Body of pancreas (tissue), 4 donors: ENCODE data around the gene BACH2. TPM values are rescaled to one million over a fixed set of nuclear protein-coding genes. Genes with fewer than 3 reads are reported as not detected.

Experiments
- ATAC-seq: fragments of 150-250 bp; one replicate; pipeline ENCODE4 v1.9.1; 2016
- DNase-seq, 4 donors: peaks; one replicate each; pipeline ENCODE4 v3.0.0-alpha.2; 2019
- H3K27ac ChIP-seq, 4 donors: fragments of 200-600 bp; sonication (generic); 1 replicate in 3 of 4; 2 replicates in 1 of 4; pipeline versions ENCODE4 v1.5.1 to v1.6.1; 2016 to 2019; ENCODE audit warnings: mild to moderate bottlenecking in 1 of 4, mixed read lengths in 1 of 4, moderate library complexity in 1 of 4
- H3K27me3 ChIP-seq, 2 donors: fragments of 200-600 bp; sonication (generic); one replicate each; pipeline ENCODE4 v1.6.0; 2016; ENCODE audit warnings: mild to moderate bottlenecking in 1 of 2
- H3K36me3 ChIP-seq, 2 donors: fragments of 200-600 bp; sonication (generic); replicated peaks in 1 of 2; 2 replicates each; pipeline ENCODE4 v1.5.1; 2016; ENCODE audit warnings: low read depth in 2 of 2; ENCODE audit not compliant: insufficient read depth in 1 of 2
- H3K4me1 ChIP-seq: fragments of 200-600 bp; sonication (generic); one replicate; pipeline ENCODE4 v1.6.0; 2016
- H3K4me3 ChIP-seq, 2 donors: fragments of 200-600 bp; sonication (generic); 1 replicate in 1 of 2; 2 replicates in 1 of 2; pipeline ENCODE4 v1.5.1; 2016 to 2019
- H3K9me3 ChIP-seq, 3 donors: fragments of 200-600 bp; sonication (generic); 1 replicate in 2 of 3; 2 replicates in 1 of 3; pipeline ENCODE4 v1.5.1; 2016
- POLR2A ChIP-seq, 3 donors: fragments of 450-650 bp; IDR thresholded peaks; one replicate each; pipeline ENCODE4 v1.6.1; 2016; ENCODE audit warnings: antibody characterized with exemption in 3 of 3, mild to moderate bottlenecking in 2 of 3
- WGBS, 2 donors: methylation state at CpG; one replicate each; pipeline ENCODE4 v1.1.5; 2017; 5-methylcytosine and 5-hydroxymethylcytosine counted together
- intact Hi-C: fragments of 100-400 bp; cut with DNase I; formaldehyde crosslinking; loops from one replicate; pipeline ENCODE4 v1.15.1; 2023
- total RNA-seq, 2 donors: library from RNA; depleted of rRNA; stranded (reverse); fragments of >200 nt; gene quantifications; one replicate each; pipeline ENCODE4 v1.1.0, GENCODE V29; 2016
- TF ChIP-seq, protein P1 (sequence below), 7 experiments: fragments of 450-650 bp in 4 of 7; fragments of 200-600 bp in 3 of 7; sonication (generic) in 3 of 7; IDR thresholded peaks; one replicate each; pipeline ENCODE4 v1.5.1; 2016 to 2019; ENCODE audit warnings: antibody characterized with exemption in 7 of 7

The BACH2 gene
- total RNA-seq, 2 donors from 2014 or later: 2.1 to 3.3 TPM

DNA sequence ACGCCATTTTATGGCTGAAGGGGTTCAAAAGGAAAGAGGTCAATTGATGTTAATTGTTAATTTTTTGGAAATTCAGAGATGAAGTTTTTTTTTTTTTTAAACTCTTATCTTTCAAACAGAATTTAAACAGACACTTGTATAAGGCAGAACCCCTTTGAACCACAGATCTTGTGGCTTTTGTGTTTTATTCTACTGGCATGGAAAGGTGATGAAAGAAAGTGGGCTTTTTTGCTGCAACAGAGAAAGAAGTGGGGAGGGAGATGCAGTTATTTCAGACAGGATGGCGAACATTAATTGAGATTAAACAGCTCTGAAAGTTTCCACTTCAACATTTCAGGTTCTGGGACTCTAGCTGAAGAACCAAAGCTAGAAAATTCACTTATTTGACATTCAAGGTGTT is 201.5 kb downstream of the BACH2 start:
- Histone ChIP-seq H3K27ac (no peak overlapping the region), H3K27me3 (no peaks in the 10 kb centered on the region), H3K36me3 (no peaks in the 10 kb centered on the region), H3K9me3 (peaks cover 0 to 3% (median 0%) of the 10 kb centered on the region in 3 donors), H3K4me1 (peaks cover 7% of the 10 kb centered on the region), H3K4me3 (no peak overlapping the region)
- DNase-seq (no peak), ATAC-seq (no peak)
- 85 to 86% methylated on average over 2 of the region's 2 CpGs for WGBS, 2 donors
- TF ChIP-seq, protein P1, sequence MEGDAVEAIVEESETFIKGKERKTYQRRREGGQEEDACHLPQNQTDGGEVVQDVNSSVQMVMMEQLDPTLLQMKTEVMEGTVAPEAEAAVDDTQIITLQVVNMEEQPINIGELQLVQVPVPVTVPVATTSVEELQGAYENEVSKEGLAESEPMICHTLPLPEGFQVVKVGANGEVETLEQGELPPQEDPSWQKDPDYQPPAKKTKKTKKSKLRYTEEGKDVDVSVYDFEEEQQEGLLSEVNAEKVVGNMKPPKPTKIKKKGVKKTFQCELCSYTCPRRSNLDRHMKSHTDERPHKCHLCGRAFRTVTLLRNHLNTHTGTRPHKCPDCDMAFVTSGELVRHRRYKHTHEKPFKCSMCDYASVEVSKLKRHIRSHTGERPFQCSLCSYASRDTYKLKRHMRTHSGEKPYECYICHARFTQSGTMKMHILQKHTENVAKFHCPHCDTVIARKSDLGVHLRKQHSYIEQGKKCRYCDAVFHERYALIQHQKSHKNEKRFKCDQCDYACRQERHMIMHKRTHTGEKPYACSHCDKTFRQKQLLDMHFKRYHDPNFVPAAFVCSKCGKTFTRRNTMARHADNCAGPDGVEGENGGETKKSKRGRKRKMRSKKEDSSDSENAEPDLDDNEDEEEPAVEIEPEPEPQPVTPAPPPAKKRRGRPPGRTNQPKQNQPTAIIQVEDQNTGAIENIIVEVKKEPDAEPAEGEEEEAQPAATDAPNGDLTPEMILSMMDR (IDR thresholded peaks at IDR 0.05): no peak
- no peak for TF ChIP-seq POLR2A (IDR thresholded peaks at IDR 0.05)
- intact Hi-C loops: no loop called here

- Histone ChIP-seq H3K27me3 (no peaks in the 10 kb centered on the region), H3K27ac (no peak overlapping the region), H3K36me3 (no peaks in the 10 kb centered on the region), H3K4me1 (peaks cover 5% of the 10 kb centered on the region), H3K9me3 (no peaks in the 10 kb centered on the region), H3K4me3 (no peak overlapping the region)
- WGBS, 2 donors: 92 to 99% methylated on average over 3 of the region's 3 CpGs
- DNase-seq (no peak), ATAC-seq (no peak)
- intact Hi-C loops: no loop called here
- TF ChIP-seq, protein P1 (IDR thresholded peaks at IDR 0.05): no peak
- TF ChIP-seq POLR2A (IDR thresholded peaks at IDR 0.05): no peak
Observed at GRCh38 chr6:90093558-90094073, 203.0 kb downstream of the BACH2 start.

DNA sequence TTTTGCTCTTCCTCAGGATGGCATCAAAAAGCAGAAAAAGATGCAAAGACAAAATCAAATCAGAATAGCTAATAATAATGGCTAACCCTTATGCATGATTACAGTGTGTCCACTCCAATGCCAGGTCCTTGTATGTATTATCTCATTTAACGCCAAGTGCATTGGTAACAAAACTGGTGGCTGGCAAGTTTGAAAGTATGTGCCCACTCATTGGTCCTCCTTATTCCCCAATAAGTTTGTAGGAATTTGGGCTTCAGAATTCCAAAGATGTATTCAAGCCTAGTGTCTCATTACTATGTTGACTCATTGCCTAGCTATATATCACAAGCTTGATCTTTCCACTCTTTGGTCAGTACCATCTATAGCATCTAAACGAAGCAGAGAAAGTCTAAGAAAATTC is 205.8 kb downstream of the BACH2 start:
- H3K36me3 ChIP-seq: no peaks in the 10 kb centered on the region
- DNase-seq (no peak), ATAC-seq (no peak)
- WGBS, 2 donors: 77 to 79% methylated on average over 2 of the region's 2 CpGs
- no peaks in the 10 kb centered on the region for H3K9me3 ChIP-seq
- TF ChIP-seq POLR2A (IDR thresholded peaks at IDR 0.05): no peak
- TF ChIP-seq, protein P1 (IDR thresholded peaks at IDR 0.05): no peak
- no peaks in the 10 kb centered on the region for H3K27me3 ChIP-seq
- intact Hi-C loops: no loop called here
- no peak overlapping the region for H3K27ac ChIP-seq
- H3K4me3 ChIP-seq: no peak overlapping the region
- peaks cover 3% of the 10 kb centered on the region for H3K4me1 ChIP-seq

- intact Hi-C loops: no loop called here
- no peak overlapping the region for H3K27ac ChIP-seq
- no peaks in the 10 kb centered on the region for H3K36me3 ChIP-seq
- no peaks in the 10 kb centered on the region for H3K27me3 ChIP-seq
- peak; percentile 59 for ATAC-seq
- H3K4me1 ChIP-seq: peaks cover 3% of the 10 kb centered on the region
- H3K4me3 ChIP-seq: no peak overlapping the region
- DNase-seq: no peak
- TF ChIP-seq POLR2A (IDR thresholded peaks at IDR 0.05): no peak
- TF ChIP-seq, protein P1 (IDR thresholded peaks at IDR 0.05): no peak
- H3K9me3 ChIP-seq: no peaks in the 10 kb centered on the region
Observed at GRCh38 chr6:90088009-90088408, 208.6 kb downstream of the BACH2 start.

DNA sequence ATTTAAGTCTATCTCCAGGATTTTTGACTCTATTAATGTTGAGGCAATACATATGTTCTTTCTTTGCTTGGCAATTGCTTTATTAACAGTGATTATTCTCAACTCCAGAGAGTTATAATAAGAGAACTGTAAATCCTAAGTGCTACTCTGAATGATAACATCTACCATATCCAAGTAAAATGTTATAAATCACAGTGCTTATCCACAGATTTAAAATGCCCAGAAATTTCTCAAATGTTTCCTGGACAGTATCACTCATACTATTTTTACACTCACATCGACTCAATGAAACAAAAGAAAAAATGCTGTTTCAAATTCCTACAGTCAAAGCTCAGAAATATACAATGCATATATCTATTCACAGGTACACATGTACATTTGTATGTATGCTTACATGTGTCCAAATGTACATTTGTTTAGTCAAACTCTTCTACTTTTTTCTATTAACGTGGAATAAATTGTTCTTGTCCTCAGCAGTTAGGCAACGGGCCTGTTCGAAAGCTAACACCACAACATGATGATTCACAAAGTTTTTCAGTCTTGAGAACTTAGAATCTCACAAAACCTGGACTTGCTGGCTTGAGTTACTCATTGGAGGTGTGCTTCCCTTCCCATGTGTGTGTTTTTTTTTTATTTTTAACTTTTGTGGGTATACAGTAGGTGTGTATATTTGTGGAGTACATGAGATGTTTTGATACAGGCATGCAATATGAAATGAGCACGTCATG is 209.4 kb downstream of the BACH2 start:
- H3K27me3 ChIP-seq: no peaks in the 10 kb centered on the region
- H3K4me3 ChIP-seq: no peak overlapping the region
- no peaks in the 10 kb centered on the region for H3K9me3 ChIP-seq
- WGBS, 2 donors: 81 to 91% methylated on average over 5 of the region's 5 CpGs
- peaks cover 3% of the 10 kb centered on the region for H3K4me1 ChIP-seq
- TF ChIP-seq, protein P1 (IDR thresholded peaks at IDR 0.05): no peak
- TF ChIP-seq POLR2A (IDR thresholded peaks at IDR 0.05): no peak
- H3K27ac ChIP-seq: no peak overlapping the region
- no peaks in the 10 kb centered on the region for H3K36me3 ChIP-seq
- ATAC-seq (no peak), DNase-seq (no peak)
- intact Hi-C loops: no loop called here
